Epithelial cell of esophagus (primary cell): ENCODE results near the gene OR4N2.
"Not testable (repeated sequence)": the region's sequence is repeated elsewhere in the genome, so short reads cannot be mapped to it uniquely, and the experiment has no call there.

Experiments
- DNase-seq: peaks from one replicate; pipeline ENCODE4 v3.0.0; 2010; ENCODE audit warnings: low read depth
- H3K4me3 ChIP-seq: 2 replicates; pipeline ENCODE4 v1.5.1; 2011; ENCODE audit warnings: mild to moderate bottlenecking, low read length, control low read depth
- TF ChIP-seq, protein P1 (sequence below): IDR thresholded peaks from 2 replicates; pipeline ENCODE4 v1.5.1; 2011; ENCODE audit warnings: low read depth, mild to moderate bottlenecking, low read length, control low read depth, inconsistent platforms; ENCODE audit not compliant: insufficient read depth; ENCODE audit errors: missing control alignments

Gene OR4N2, protein sequence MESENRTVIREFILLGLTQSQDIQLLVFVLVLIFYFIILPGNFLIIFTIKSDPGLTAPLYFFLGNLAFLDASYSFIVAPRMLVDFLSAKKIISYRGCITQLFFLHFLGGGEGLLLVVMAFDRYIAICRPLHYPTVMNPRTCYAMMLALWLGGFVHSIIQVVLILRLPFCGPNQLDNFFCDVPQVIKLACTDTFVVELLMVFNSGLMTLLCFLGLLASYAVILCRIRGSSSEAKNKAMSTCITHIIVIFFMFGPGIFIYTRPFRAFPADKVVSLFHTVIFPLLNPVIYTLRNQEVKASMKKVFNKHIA

DNA sequence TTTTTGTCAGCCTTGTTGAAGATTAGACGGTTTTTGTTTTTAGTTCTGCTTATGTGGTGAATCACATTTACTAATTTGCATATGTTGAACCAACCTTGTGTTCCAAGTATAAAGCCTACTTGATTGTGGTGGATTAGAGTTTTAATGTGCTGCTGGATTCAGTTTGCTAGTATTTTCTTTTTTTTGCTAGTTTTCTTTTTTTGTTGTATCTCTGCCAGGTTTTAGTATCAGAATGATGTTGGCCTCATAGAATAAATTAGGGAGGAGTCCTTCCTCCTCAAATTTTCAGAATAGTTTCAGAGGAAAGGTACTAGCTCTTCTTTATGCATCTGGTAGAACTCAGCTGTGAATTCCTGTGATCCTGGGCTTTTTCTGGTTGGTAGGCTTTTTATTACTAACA, at the start of gene OR4N2:
OR4N2 (plus strand) TSS at position 301 of the 400 bp plus-strand sequence. CDS start 23,679 bp downstream, outside the sequence.
- H3K4me3 ChIP-seq, DNase-seq: not testable (repeated sequence)

DNA sequence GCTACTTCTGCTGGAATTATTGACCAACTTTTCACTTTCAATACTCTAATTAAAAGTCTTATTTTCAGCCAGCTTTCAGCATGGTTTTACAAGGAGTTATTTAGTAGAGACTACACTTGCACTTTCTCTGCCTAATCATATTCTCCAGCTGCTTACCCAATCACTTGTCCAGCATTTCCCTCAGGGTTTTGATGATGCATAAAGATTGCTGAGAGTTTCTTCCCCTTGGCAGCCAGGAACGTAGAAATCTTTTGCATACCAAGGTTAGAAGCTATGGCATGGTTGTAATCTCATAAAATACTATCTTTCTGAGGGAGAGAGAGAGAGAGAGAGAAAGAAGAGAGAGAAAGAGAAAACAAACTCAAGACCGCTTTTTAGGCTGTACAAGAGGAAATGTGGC, 49.4 kb upstream of the OR4N2 start:
- no peak overlapping the region for H3K4me3 ChIP-seq
- TF ChIP-seq, protein P1, sequence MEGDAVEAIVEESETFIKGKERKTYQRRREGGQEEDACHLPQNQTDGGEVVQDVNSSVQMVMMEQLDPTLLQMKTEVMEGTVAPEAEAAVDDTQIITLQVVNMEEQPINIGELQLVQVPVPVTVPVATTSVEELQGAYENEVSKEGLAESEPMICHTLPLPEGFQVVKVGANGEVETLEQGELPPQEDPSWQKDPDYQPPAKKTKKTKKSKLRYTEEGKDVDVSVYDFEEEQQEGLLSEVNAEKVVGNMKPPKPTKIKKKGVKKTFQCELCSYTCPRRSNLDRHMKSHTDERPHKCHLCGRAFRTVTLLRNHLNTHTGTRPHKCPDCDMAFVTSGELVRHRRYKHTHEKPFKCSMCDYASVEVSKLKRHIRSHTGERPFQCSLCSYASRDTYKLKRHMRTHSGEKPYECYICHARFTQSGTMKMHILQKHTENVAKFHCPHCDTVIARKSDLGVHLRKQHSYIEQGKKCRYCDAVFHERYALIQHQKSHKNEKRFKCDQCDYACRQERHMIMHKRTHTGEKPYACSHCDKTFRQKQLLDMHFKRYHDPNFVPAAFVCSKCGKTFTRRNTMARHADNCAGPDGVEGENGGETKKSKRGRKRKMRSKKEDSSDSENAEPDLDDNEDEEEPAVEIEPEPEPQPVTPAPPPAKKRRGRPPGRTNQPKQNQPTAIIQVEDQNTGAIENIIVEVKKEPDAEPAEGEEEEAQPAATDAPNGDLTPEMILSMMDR: no peak
- no peak for DNase-seq

DNA sequence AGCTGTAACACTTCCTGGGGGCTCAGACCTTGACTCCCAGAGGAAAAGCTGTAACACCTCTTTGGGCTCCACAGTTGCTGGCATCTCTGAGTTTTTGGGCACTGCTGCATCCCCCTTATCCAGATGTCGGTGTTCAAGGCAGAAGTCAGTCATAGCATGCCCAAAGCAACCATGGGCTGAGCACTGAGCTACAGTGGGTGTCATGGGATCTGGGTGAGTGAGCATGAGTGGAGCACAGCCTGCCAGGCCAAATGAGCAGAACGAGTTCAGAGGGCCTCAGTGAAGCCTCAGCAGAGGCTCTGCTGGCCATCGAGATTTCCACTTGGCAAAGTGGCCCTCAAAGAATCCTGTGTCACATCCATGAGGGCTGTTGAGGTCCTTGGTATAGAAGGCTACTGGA, 32.1 kb upstream of the OR4N2 start:
- DNase-seq: not testable (repeated sequence)

DNA sequence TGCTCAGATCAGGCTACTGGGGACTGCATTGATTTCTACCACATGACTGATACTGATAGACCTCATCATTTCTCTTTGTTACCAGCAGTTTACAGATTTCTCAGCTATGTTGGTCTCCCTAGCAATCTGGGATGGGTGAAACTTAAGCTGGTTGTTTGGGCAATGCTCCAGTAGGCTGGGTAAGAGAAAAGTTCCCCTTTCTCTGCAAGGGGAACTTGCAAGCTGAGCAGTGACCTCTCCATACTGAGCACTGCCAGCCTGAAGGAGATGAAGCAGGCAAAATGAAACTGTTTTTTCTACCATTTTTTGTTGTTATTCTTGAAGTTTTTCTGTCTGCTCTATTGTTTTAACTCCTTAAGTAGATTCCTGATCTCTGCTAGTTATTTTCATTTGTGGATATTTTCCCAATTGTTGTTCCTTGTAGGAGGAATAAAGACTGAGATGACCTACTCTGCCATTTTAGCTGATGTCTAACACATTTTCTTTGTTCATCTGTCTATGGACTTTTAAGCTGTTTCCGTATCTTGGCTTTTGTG, 31.6 kb upstream of the OR4N2 start:
- no peak for DNase-seq
- H3K4me3 ChIP-seq: no peak overlapping the region
- TF ChIP-seq, protein P1: no peak

More for the DNA sequence above, 32.1 kb upstream of the OR4N2 start:
- H3K4me3 ChIP-seq: not testable (repeated sequence)

DNA sequence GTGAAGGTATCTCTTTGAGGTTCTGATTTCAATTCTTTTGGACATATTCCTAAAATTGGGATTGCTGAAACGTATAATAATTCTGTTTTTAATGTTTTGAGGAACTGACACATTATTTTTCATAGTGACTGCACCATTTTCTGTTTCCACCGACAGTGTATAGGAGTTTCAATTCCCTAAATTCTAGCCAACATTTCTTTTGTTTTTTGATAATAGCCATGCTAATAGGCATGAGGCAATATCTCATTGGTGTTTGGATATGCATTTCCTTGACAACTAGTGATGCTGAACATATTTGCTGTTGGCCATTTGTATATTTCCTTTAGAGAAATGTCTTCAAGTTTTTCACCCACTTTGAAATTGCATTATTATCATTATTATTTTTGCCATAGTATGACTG, 31.1 kb upstream of the OR4N2 start:
- not testable (repeated sequence) for DNase-seq

DNA sequence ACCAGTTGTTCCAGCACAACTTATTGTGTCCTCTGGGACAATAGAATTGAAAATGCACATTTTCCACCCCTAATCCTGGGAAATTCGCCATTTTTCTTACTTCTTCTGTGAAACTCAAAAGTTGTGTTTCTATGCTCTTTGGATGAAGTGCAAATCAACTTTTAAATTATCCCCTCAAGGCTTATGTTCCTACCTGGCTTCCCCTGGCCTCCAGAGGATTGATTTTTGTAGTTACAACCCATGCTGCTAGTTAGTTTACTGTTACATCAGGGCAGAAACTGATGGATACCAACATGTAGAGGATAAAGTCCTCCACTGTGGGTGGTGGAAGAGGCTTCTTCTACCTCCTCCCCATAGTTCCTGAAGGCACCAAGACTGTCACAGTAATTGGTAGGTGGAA, 30.4 kb upstream of the OR4N2 start, which contains the start of gene OR4M1:
OR4M1 (plus strand) TSS at position 301 of the 400 bp plus-strand sequence. CDS start 6,819 bp downstream, outside the sequence.
- H3K4me3 ChIP-seq, DNase-seq: not testable (repeated sequence)

More for the DNA sequence above, 31.1 kb upstream of the OR4N2 start:
- H3K4me3 ChIP-seq: not testable (repeated sequence)

DNA sequence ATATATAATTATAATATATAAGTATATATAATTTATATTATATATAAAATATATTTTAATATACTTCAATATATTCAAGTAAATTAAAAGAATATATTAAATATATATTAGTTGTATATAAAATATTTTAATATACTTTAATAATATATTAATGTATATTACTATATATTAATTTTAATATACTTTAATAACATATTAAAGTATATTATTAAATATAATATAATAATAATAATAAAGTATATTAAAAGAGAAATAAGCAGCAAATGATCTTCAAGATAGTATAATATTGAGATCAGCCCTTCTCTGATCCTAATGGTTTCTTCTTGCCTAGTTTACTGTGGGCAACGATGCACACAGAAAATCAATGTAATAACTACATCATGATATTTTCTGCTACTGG, 28.0 kb upstream of the OR4N2 start:
- no peak for DNase-seq
- TF ChIP-seq, protein P1: no peak
- no peak overlapping the region for H3K4me3 ChIP-seq

DNA sequence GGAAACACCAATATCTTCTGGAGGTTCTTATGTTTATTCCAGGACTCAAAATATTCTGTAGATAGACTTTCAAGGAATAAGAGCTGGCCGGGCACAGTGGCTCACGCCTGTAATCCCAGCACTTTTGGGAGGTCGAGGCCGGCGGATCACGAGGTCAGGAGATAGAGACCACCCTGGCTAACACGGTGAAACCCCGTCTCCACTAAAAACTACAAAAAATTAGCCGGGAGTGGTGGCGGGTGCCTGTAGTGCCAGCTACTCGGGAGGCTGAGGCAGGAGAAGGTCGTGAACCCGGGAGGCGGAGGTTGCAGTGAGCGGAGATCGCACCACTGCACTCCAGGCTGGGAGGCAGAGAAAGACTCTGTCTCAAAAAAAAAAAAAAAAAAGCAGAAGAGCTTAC, 17.7 kb upstream of the OR4N2 start:
- not testable (repeated sequence) for DNase-seq

DNA sequence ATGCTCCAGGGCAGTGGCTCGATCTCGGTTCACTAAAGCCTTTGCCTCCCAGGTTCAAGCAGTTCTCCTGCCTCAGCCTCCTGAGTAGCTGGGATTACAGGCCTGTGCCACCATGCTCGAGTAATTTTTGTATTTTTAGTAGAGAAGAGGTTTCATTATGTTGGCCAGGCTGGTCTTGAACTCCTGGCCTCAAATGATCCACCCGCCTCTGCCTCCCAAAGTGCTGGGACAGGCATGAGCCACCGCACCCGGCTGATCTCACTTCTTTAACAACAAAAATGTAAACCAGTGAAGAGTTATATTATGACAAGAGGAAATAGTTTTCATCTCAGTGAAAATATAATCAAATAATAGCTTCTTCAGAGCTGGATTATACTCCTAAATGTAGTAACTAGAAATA, 16.3 kb upstream of the OR4N2 start:
- H3K4me3 ChIP-seq, DNase-seq: not testable (repeated sequence)

More for the DNA sequence above, 17.7 kb upstream of the OR4N2 start:
- H3K4me3 ChIP-seq: not testable (repeated sequence)

DNA sequence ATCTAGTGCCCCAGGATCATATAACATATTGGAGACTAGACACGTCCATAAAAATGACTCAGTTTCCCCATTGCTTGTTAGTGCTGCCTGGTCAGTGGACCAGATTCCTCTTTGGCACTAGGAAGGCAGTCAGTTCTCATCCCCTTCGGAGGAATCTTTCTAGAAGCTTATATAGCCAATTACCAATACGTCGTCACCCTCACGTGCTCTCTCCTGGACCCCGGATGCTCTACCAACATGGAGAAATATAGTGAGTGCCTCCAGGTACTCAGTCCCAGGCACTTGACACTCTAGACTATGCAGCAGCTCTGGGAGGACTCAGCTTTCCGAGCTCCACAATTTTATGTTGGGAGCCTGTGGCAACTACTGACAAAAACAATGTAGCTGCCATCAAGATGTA, 15.4 kb upstream of the OR4N2 start:
- not testable (repeated sequence) for H3K4me3 ChIP-seq, DNase-seq

DNA sequence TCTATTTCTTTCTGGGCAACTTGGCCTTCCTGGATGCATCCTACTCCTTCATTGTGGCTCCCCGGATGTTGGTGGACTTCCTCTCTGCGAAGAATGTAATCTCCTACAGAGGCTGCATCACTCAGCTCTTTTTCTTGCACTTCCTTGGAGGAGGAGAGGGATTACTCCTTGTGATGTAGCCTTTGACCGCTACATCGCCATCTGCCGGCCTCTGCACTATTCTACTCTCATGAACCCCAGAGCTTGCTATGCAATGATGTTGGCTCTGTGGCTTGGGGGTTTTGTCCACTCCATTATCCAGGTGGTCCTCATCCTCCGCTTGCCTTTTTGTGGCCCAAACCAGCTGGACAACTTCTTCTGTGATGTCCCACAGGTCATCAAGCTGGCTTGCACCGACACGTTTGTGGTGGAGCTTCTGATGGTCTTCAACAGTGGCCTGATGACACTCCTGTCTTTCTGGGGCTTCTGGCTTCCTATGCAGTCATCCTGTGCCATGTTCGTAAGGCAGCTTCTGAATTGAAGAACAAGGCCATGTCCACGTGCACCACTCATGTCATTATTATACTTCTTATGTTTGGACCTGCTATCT, 7.0 kb upstream of the OR4N2 start:
- H3K4me3 ChIP-seq, DNase-seq: not testable (repeated sequence)
